HG02642 (cell line): ENCODE results near the gene TMEM218.

Experiments used
- ATAC-seq: cut with Tn5 transposase; IDR thresholded peaks from one replicate; pipeline ENCODE4 v1.9.1; 2021; ENCODE audit warnings: mild to moderate bottlenecking; ENCODE audit not compliant: unreplicated experiment, poor library complexity

The TMEM218 gene

DNA sequence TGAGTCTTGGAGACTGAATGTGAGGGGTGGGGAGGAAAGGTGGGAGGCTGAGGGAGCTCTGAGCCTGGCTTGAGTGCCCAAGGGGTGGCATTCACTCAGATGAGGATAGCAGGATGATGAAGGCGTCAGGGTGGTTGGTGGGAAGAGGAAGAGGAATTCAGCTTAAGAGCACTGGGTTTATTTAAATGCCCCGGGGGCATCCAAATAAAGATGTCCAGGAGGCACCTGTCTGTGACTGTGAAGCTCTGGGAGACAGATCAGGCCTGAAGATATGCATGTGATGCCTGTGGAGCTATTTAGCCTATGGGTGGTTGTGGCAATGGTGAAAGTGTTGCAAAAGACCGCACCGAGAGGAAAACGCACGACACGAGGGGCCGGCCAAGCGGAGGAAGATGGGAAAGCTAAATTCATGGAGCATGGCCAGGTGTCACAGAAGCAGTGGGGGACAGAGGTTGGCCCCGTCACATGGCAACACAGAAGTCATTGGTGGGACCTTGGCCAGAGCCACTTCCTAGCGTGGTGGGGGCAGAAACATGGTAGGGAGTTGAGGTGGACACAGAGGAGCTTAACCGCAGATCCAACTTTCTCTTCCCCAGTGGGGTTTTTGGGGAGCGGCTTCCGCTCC is 32.8 kb downstream of the TMEM218 start:
- no peak for ATAC-seq

DNA sequence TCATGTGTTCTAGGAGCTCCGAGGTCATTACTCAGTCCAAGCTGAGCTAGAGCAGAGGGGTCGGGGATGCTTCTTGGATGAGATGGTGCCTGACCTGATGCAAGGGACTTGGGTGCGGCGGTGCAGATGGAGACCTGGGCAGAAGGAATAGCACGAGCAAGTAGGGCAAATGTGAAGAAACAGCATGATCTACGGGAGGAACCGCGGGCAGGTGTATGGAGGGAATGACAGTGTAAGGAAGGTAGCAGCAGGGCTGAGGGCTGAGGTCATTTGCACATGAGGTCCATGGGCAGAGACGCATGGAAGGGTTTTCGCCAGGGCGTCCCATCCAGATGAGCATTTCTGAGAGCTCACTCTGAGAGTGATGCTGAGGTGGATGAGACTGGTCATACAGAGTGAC is 33.4 kb downstream of the TMEM218 start:
- ATAC-seq = no peak

DNA sequence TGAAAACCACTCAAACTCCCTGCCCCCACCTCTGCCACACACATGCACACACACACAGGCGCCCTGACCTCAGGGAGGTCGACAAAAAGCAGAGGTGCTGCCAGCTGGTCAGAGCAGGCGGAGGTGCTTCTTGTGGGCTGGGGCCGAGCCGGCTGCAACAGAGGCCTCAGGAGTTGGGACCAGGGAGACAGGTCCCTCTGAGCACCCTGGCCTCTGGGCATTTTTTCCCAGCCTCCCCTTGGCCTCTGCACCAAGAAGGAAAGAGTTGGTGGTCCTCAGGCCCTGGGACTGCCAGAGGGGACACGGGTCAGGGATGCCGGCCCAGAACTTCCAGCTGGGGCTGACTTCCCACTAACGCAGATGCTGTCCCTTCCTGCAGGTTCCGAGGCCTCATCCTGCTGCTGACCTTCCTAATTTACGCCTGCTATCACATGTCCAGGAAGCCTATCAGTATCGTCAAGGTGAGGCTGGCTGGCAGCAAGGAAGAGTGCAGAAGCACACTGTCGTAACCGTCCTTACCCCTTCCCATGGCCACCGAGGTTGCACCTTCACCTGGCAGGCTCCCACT is 35.0 kb downstream of the TMEM218 start:
- ATAC-seq = no peak

DNA sequence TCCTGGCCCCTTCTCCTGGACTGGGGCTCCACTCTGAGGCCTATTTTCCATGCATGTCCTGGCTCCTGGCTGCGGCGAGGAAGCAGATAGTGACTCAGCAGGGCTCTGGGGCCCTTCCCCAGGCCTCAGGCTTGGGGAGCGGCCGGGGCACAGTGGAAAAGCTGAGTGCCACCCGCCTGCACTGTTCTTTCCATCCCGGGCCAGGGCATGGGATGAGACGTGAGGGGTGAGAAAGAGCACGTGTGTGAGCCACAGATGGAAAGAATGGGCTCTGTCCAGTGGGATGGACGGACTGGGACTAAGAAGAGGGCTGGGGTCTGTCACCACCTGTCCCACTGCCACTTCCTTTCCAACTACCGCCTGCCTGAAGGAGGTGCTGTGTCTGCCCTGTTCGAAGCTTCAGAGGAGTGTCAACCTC is 35.5 kb downstream of the TMEM218 start:
- no peak for ATAC-seq

DNA sequence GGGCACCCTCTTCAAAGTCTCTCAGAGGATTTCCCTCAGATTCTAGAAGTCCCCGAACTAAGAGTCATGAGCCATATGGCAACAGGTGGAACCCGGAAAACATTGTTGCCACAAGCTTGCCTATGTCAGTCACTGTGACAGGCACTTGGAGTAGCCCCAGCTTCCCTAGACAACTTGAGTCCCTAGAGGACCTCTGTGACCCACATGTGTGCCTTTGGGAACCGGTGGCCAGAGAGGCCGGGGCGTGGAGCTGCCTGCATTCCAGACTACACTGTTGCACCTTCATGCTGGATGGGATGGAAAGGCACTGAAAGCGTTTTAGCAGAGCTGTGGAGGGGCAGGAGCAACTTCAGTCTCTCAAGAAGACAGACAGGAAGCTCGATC is 36.2 kb downstream of the TMEM218 start:
- no peak for ATAC-seq

DNA sequence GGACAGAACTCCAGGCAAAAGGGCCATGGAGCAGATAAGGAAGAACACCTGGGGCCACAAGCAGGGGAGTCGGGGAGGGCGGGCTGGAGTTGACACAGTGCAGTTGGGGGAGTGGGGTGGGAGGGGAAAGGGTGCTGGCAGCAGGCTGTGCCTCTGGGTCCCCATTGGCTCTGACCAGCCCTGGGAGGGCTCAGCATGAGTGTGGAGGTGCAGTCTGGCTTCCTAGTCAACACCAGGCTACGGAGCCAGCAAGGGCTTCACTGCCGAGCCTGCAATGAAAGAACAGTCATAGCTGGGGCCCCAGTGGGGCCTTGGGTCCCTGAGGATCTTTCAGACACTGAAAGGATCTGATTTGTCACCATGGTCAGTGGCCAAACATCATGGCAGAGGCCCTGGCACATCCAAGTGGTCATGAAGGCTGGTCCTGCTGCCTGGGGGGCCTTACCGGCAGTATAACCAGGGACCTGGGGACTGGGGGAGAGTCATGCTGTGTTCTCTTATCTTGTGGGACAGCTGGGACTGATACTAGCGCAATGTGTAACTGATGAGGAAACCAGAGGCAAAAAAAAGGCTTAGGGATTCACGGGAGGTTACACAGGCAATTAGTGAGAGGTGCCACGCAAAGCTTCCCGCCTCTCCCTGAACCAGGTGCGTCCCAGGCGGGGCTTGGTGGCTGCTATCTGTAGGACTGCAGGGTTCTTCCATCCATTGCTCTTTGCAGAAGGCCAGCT is 36.8 kb downstream of the TMEM218 start:
- no peak for ATAC-seq

DNA sequence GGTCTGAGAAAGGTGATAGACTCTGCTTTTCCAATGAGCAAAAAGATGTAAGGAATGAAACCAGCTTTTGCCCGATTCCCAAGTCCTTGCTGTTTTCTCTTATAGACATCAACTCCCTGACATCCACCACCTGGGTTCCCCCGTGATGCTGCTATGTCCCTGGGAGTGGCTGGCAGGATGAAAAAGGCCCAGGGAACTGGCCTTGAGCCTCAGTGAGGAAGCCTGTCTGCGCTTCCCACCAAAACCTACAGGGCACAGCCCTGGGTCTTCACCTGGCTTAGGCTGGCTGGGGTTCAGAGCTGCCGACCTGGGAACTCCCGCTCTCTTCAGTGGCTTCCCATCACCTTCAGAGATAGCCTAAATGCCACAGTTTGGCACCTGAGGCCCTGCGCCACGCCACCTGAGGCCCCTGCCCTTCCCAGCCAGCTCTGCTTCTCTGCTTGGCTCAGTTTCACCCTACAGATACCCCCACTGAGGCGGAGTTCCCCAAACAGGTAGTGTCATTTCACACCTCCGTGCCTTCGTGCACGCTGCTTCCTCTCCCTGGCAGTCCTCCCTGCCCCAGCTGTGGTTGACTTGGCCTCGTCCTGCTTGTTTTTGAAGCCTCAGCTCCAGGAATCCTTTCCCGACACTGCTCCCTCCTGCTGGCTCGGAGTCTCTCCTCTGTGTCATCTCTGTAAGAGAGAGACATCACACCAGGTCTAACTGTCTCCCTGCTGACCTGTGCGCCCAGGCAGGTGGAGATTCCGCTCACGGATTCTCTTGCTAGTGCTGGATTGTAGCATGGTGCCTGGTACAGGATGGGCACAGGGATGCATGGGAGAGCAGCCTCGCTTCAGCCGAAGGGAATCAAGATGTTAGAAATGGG is 37.6 kb downstream of the TMEM218 start:
- no peak for ATAC-seq

DNA sequence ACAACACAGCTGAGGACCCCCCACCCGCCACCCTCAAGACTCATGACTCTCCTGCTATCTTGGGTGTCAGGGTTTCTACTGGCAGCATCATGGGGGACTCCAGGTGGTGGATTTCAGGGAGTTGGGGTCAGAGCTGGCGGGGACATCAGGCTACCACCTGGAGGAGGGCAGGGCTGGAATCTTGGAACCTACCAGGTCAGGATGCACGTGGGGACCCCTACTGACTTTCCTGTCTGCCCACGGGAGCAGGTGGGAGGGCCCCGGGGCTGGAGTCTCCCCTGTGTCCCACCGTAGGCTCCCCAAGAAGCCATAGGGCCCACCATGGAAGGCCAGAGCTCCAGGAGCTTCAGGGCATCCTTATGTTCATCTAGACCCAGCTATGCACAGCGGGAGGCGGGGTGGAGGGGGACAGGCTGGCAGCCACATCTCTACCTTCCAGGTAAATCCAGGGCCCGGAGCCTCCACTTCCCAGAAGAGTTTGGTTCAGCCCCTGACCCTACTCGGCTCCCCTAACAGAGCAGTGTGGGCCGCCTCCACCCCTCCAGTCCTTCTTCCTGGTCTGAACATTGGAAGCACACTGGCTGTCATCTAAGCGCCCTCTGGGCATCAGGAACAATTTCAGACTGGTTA is 38.4 kb downstream of the TMEM218 start:
- no peak for ATAC-seq

DNA sequence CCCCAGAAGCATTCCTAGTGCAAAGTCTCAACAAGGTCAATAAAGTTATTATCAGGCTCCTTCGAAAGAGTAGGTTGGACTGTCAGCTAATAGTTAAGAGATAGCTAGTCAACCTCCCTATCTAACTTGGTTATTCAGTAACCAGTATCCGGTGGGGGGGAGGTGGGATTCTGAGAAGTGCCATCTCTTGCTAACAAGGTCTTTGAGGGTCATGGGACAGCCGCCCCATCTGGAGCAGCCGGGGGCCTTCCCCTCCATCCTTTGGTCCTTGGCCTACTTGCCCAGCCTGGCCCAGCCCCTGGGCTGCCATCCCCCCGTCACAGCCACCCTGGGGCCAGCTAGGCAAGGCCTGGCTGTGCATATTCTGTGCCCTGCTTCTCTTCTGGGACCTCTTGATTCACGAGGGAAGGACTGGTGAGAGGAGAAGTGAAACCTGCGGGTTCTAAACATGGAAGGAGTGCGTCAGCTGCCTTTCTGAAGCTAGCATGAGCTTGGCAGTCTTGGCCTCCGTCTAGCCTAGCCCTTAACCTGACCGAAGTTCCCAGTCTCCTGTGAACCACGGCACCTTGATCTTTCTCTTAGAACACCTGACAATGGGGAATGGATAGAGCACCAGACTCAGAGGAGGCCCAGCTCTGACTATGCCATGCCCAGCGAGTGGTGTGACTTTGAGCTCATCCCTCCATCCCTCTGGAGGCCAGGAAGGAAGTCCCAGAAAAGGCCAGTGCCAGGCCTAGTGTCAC is 39.0 kb downstream of the TMEM218 start:
- ATAC-seq = peak; percentile 81

DNA sequence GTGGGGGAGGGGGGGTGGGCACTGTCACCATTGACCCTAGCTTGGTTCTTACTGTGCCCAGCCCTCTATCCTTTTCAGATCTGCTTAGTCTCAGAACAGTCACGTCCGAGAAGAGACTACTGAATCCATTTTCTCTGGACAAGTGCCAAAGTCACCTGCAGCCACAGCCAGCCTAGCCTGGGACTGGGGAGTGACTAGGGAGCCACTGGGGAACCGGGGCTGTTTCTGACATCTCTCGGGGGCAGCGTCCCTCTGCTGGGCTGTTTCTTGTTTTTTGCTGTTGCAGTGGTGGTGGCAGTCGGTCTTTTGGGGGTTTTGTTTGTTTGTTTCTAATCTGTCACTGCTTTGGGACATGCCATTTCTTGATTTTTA is 39.6 kb downstream of the TMEM218 start:
- ATAC-seq = no peak

DNA sequence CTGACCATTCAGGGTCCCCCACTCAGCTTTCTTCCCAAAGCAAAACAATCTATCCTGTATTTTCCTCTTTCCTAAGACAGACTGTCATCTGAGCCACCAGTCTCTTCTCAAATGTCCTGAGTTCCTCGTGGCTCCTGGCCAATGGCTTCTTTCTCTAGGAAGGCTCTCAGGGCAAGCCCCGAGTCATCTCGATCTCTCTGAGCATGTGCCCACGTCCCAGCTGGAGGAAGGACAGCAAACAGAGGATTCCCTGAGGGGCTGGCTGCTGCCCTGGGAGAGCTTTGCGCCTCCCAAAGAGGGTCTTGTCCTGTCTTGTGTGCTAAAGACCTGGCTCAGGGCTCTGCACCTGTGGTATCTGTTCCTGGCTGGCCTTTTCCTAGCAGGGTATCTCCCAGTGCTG is 40.0 kb downstream of the TMEM218 start:
- no peak for ATAC-seq

DNA sequence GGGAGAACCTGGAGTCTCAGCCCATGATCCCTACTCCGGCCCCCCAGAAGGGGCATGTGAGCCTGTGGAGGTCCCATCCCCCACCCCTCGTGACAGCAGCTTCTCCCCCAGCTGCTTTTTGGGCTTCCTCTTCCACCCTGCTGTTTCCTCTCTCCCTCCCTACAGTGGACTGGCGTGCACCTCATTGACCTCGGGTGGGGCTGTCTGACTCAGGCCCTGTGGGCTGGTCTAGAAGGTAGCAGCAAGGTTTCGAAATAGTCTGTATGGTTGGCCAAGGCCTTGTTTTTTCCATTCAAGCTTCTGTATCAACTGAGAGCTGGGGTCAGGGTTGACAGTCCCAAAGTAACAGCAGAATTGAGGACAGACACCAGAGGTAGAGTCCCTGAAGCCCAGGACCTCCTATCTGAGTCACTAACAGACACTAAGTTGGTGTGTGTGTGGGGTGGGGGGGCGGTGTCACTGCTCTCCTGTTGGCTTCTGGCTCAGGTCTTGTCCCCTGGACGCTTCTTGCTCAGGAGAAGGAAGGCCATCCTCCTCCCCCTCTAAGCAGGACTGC is 40.6 kb downstream of the TMEM218 start:
- peak; percentile 67 for ATAC-seq

DNA sequence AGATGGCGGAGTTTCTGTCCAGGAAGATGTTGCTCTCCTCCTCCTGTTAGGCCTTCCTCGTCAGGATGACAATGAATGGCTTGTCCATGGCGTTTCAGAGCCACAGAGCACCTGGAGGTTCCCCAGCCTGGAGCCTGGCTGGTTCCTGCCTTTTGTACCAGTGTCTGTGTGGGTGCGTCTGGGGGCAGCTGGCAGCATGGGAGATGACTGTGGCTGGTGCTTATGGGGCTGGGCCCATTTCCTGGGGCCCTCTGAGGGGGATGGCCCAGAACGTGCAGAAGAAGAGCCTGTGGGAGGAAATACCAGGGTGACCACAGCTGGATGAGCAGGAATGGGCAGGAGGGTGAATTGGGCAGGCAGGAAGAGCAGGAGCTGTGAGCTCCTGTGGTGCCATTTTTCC is 41.6 kb downstream of the TMEM218 start:
- ATAC-seq = no peak

DNA sequence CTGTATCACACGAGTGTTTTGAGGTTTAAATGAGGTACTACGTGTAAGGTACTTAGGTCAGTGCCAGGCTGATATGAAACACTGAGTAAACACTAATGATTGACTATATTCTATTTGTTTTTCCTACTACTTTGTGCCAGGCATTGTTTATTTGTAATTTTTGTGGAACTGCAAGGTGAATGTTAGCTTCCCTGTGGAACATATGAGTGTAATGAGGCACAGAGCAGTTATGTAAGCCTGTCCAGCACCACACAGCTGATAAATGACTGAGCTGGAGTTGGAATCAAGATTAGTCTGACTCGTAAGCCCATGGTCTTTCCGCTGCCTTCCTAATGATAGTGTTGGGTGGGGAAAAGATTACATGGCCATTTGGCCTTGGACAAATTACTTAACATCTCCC is 42.4 kb downstream of the TMEM218 start:
- ATAC-seq = no peak

DNA sequence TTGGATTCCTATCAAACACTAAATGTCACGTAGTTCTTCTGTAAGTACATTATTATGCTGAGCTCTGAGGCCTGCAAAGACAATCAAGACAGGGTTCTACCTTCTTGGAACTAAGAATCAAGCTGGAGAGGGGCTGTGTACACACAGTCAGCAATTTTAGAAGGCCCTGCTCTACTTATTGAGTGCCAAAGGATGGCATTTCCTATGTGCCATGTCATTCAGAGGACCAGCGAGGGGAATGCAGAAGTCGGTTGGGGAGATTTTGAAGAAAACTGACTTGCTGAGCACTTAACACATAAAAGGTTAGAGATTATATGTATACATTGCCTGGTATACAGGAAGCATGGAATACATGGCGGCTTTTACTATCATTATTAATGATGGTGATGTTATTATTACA is 43.1 kb downstream of the TMEM218 start:
- no peak for ATAC-seq

DNA sequence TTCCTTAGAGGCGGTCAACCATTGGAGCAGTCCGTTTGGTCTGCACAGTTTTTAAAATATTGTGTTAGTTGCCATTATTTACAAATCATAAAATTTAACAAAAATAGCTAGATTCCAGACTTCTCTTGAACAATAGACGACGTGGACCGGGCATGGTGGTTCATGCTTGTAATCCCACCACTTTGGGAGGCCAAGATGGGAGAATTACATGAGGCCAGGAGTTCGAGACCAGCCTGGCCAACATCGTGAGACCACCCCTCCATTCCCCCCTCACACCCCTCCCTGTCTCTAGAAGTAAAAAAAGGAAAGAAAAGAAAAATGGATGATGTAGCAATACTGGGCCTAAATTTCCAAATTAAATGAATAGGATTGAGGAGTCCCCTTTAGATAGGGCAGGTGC is 47.4 kb downstream of the TMEM218 start:
- no peak for ATAC-seq

DNA sequence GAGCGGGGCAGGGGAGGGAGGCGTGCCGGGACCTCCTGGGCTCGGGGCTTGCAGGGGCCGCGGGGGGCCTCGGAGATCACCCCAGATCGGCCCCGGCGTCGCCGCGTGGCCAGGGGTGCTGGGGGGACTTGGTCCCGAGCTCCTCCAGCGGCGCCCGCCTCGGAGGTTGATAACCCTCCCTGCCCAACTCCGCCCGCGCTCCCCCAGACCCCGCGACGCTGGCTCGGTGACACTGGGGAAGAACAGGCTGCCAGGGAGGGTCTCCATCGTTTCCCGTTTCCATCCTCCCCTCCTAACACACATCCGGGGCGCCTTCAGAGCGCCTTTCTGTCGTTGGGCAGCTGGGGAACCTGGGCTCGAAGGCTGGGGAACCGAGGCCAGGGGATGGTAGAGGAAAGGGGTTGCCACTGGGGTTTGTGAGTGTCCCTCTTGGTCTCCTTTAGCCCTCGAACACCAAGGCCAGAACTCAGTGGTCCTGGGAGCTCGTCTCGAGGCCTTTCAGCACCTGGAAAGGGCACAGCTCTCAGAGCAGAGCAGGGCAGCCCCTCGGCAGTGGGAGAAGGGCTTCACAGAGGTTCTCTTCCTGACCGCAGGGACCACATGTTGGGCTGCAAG is 47.9 kb downstream of the TMEM218 start:
- ATAC-seq = peak; percentile 24

DNA sequence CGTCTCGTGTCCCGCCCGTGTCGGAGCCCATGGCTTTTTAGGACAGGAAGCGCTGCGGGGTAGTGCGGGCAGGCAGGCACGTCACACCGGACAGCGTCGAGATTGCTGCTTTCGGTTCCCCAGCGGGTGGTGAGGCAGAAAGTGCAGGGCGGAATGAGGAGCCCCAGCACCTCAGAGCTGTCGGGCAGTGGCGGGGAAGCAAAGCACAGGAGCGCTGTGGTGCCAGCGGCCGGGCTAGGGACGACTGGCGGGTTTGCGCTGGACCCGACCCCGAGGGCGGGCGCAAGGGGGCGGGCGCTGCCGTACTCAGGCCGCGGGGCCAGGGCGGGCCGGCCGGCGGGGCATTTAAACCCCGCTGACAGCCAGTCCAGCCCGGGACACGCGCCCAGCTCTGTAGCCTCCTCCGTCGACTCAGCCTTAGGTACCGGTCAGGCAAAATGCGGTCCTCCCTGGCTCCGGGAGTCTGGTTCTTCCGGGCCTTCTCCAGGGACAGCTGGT is 48.4 kb downstream of the TMEM218 start, which contains the start of gene SLC37A2:
Gene SLC37A2, plus strand, starts transcription at position 375 of the 498 bp plus-strand sequence. Its CDS starts 63 bp downstream, at position 438.
- peak; percentile 88 for ATAC-seq
